Osteocyte (in vitro differentiated cells): ENCODE results near the gene FSTL4. TPM values are rescaled to one million over a fixed set of nuclear protein-coding genes. Genes with fewer than 3 reads are reported as not detected.

Experiments
- DNase-seq: peaks from one replicate; pipeline ENCODE4 v3.0.0; 2021; ENCODE audit warnings: mixed read lengths; ENCODE audit not compliant: unreplicated experiment; ENCODE audit errors: extremely low spot score
- H3K27ac Mint-ChIP-seq: one replicate; pipeline ENCODE4 v1.8.0; 2021; ENCODE audit warnings: mild to moderate bottlenecking, mixed read lengths; ENCODE audit not compliant: unreplicated experiment
- H3K27me3 Mint-ChIP-seq: one replicate; pipeline ENCODE4 v1.8.0; 2021; ENCODE audit warnings: mixed read lengths; ENCODE audit not compliant: unreplicated experiment
- H3K36me3 Mint-ChIP-seq: one replicate; pipeline ENCODE4 v1.8.0; 2021; ENCODE audit warnings: mixed read lengths; ENCODE audit not compliant: unreplicated experiment
- H3K4me1 Mint-ChIP-seq: one replicate; pipeline ENCODE4 v1.8.0; 2021; ENCODE audit warnings: mixed read lengths; ENCODE audit not compliant: unreplicated experiment
- H3K4me3 Mint-ChIP-seq: one replicate; pipeline ENCODE4 v1.8.0; 2021; ENCODE audit warnings: mild to moderate bottlenecking, moderate library complexity, mixed read lengths; ENCODE audit not compliant: unreplicated experiment
- H3K9me3 Mint-ChIP-seq: one replicate; pipeline ENCODE4 v1.8.0; 2021; ENCODE audit warnings: mixed read lengths; ENCODE audit not compliant: unreplicated experiment
- CTCF ChIP-seq: fragments of 200-600 bp; sonication (generic); IDR thresholded peaks from 2 replicates; pipeline ENCODE4 v1.5.0; 2021; ENCODE audit warnings: antibody characterized with exemption, mild to moderate bottlenecking, moderate library complexity
- total RNA-seq: library from RNA; stranded (reverse); gene quantifications from 2 replicates; pipeline ENCODE4 v1.2.1, GENCODE V29; 2021

Gene FSTL4
- total RNA-seq, 1 donor from 2014 or later: not detected

- Mint-ChIP-seq H3K9me3 (no peaks in the 10 kb centered on the region), H3K27ac (no peak overlapping the region), H3K36me3 (no peaks in the 10 kb centered on the region), H3K4me1 (no peaks in the 10 kb centered on the region), H3K27me3 (peaks cover 23% of the 10 kb centered on the region), H3K4me3 (no peak overlapping the region)
- TF ChIP-seq CTCF: no peak
- peak; percentile 73 for DNase-seq
These were observed 218.4 kb downstream of the FSTL4 start for GRCh38 chr5:133393776-133394476.

- no peak for TF ChIP-seq CTCF
- Mint-ChIP-seq H3K4me3 (no peak overlapping the region), H3K9me3 (no peaks in the 10 kb centered on the region), H3K27me3 (peaks cover 26% of the 10 kb centered on the region), H3K27ac (no peak overlapping the region), H3K36me3 (no peaks in the 10 kb centered on the region), H3K4me1 (no peaks in the 10 kb centered on the region)
- no peak for DNase-seq
These were observed 219.9 kb downstream of the FSTL4 start for GRCh38 chr5:133392448-133392847.

GRCh38 chr5:133391354-133392136, 220.8 kb downstream of the FSTL4 start:
- TF ChIP-seq CTCF: no peak

GRCh38 chr5:133390416-133391353, 221.7 kb downstream of the FSTL4 start:
- peak; percentile 64 for DNase-seq
- Mint-ChIP-seq H3K4me1 (no peaks in the 10 kb centered on the region), H3K27me3 (peaks cover 31% of the 10 kb centered on the region), H3K27ac (no peak overlapping the region), H3K4me3 (no peak overlapping the region), H3K36me3 (no peaks in the 10 kb centered on the region), H3K9me3 (no peaks in the 10 kb centered on the region)
- TF ChIP-seq CTCF: no peak

More at GRCh38 chr5:133391354-133392136, 220.8 kb downstream of the FSTL4 start:
- H3K4me1 Mint-ChIP-seq: no peaks in the 10 kb centered on the region
- H3K27ac Mint-ChIP-seq: no peak overlapping the region
- no peaks in the 10 kb centered on the region for H3K36me3 Mint-ChIP-seq
- no peak overlapping the region for H3K4me3 Mint-ChIP-seq
- peak; percentile 64 for DNase-seq
- peaks cover 27% of the 10 kb centered on the region for H3K27me3 Mint-ChIP-seq
- H3K9me3 Mint-ChIP-seq: no peaks in the 10 kb centered on the region
